ENCODE data around the gene PLCL2. TPM values are rescaled to one million over a fixed set of nuclear protein-coding genes. Genes with fewer than 3 reads are reported as not detected.

Gene PLCL2
- total and polyA plus RNA-seq, 5 experiments from 2014 or later, result 57.7 to 86.3 (median 84.4) TPM

DNA sequence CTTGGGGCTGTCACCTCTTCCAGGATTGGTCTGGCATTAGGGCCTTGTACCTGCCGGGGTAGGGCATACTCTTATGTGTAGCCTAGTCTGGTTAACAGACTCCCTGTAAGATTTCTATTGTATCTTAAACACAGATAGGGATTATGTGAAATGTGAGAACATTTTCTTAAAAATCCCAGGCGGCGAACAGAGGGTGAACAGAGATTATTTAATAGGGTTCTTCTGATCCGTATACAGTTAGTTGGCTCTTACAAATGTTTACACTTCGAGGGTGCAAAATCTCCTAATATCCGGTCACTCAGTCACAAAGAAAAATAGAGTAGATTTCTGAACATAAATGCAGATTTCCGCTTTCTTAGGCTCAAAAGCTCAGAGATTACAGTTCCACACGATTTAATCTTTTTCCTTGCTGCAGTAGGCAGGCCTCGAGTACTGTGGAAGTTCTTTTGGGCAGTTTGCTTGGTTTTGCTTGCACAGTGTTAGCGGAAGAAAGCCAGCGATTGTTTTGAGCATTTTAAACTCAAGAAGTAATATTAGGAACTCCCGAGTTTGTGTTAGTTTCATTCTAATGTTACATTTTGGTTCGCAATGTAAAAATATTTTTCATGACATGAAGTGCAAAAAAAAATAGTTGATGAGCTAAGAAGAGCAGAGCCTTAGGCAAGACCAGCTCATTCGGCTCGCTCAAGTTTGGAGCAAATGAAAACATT is 993 bp downstream of the PLCL2 start:
- no peaks in the 10 kb centered on the region for H3K9me3 Mint-ChIP-seq
- no peaks in the 10 kb centered on the region for H3K27me3 Mint-ChIP-seq
- H3K4me1 Mint-ChIP-seq, result peaks cover 32 to 60% (median 51%) of the 10 kb centered on the region in 4 donors
- peak overlapping the region; percentile 94 to 98 (median 96) for H3K27ac Mint-ChIP-seq
- POLR2A ChIA-PET, result interaction anchor here (0.6 to 3.1 kb wide), 11 partner anchors 11 to 196 kb away, joined by 3 to 43 read pairs (median 3); no protein-coding TSS in a partner anchor
- peak overlapping the region; percentile 84 to 99 (median 96) for H3K4me3 Mint-ChIP-seq
- no peaks in the 10 kb centered on the region for H3K36me3 Mint-ChIP-seq
- DNase-seq (peak in 1 of 10 donors; percentile 24), ATAC-seq (peak; percentile 19 to 44)

DNA sequence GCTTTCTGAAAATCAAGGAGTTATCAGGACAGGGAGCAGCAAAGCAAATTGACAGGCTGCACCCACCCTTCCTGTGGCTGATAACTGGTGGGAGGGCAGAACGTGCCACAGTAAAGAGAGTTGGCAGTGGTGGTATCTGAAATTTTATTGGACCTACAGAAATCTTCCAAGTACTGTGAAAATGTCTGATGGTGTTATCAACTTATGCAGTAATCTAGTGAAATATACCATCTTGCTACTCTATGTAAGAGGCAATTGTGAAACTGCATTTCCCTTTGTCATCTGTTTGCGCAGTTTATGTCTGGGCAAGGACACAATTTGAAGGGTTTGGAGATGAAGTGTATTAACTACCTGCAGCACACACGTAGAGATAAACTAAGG is 1.5 kb downstream of the PLCL2 start:
- peak in 3 of 10 donors; percentile 10 to 49 (median 47) for DNase-seq
- no peaks in the 10 kb centered on the region for H3K9me3 Mint-ChIP-seq
- H3K27ac Mint-ChIP-seq, result peak overlapping the region; percentile 94 to 98 (median 96)
- no peaks in the 10 kb centered on the region for H3K27me3 Mint-ChIP-seq
- peak; percentile 7 to 10 for ATAC-seq
- no peaks in the 10 kb centered on the region for H3K36me3 Mint-ChIP-seq
- POLR2A ChIA-PET, result interaction anchor here (0.6 to 3.1 kb wide), 8 partner anchors 10 to 196 kb away, joined by 3 to 43 read pairs (median 4); no protein-coding TSS in a partner anchor
- peaks cover 37 to 65% (median 56%) of the 10 kb centered on the region in 4 donors for H3K4me1 Mint-ChIP-seq
- H3K4me3 Mint-ChIP-seq, result peak overlapping the region; percentile 84 to 99 (median 96)

DNA sequence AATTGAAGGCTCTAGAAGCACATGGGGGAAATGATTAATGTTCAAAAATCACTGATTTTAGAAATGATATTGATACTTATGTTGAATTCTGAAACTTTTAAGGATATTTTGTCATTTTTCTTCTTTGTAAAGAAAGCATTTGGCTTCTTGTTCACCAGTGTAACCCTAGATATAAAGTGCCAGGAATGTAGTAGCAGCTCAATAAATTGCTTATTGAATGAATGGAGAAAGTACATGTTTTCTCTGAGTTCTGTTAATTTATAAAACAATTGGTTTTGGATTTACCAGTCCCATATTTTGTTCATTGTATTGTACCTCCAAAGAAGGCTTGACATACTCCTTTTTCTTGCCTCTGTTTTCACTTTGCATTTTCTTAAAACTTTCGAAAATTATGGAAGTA is 2.4 kb downstream of the PLCL2 start:
- no peaks in the 10 kb centered on the region for H3K9me3 Mint-ChIP-seq
- DNase-seq (no peak), ATAC-seq (no peak)
- H3K36me3 Mint-ChIP-seq, result no peaks in the 10 kb centered on the region
- peak overlapping the region; percentile 94 to 98 (median 96) for H3K27ac Mint-ChIP-seq
- POLR2A ChIA-PET, result interaction anchor here (1.0 to 3.1 kb wide), 3 partner anchors 9 to 20 kb away, joined by 3 to 20 read pairs (median 3); no protein-coding TSS in a partner anchor
- H3K4me3 Mint-ChIP-seq, result peak overlapping the region; percentile 84 to 99 (median 96)
- H3K4me1 Mint-ChIP-seq, result peaks cover 42 to 74% (median 65%) of the 10 kb centered on the region in 4 donors
- H3K27me3 Mint-ChIP-seq, result no peaks in the 10 kb centered on the region

DNA sequence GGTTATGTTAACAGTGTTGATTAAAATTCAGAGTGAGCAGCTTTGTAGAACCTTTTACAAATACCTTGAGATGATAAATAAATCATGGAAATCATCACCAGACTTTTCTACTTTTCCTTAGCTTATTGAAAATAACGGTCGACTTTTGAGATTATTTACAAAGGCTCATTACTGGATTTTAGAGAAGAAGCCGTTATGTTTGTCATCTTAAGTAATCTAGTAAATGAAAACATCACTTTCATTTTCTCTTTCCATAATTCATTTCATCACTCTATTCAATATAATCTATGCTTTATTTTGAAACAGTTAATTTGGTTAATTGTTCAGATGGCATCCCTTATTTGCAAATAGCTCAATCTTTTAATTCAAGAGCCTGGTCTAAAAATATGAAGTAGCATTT is 3.6 kb downstream of the PLCL2 start:
- H3K36me3 Mint-ChIP-seq, result no peaks in the 10 kb centered on the region
- no peaks in the 10 kb centered on the region for H3K27me3 Mint-ChIP-seq
- peak overlapping the region; percentile 92 to 98 (median 96) for H3K27ac Mint-ChIP-seq
- peak overlapping the region; percentile 84 to 99 (median 96) for H3K4me3 Mint-ChIP-seq
- no peak for DNase-seq
- POLR2A ChIA-PET, result interaction anchor here (0.7 to 1.4 kb wide), 2 partner anchors 40 to 46 kb away, joined by 3 to 5 read pairs; no protein-coding TSS in a partner anchor
- ATAC-seq, result no peak
- H3K4me1 Mint-ChIP-seq, result peaks cover 46 to 79% (median 75%) of the 10 kb centered on the region in 4 donors
- no peaks in the 10 kb centered on the region for H3K9me3 Mint-ChIP-seq

DNA sequence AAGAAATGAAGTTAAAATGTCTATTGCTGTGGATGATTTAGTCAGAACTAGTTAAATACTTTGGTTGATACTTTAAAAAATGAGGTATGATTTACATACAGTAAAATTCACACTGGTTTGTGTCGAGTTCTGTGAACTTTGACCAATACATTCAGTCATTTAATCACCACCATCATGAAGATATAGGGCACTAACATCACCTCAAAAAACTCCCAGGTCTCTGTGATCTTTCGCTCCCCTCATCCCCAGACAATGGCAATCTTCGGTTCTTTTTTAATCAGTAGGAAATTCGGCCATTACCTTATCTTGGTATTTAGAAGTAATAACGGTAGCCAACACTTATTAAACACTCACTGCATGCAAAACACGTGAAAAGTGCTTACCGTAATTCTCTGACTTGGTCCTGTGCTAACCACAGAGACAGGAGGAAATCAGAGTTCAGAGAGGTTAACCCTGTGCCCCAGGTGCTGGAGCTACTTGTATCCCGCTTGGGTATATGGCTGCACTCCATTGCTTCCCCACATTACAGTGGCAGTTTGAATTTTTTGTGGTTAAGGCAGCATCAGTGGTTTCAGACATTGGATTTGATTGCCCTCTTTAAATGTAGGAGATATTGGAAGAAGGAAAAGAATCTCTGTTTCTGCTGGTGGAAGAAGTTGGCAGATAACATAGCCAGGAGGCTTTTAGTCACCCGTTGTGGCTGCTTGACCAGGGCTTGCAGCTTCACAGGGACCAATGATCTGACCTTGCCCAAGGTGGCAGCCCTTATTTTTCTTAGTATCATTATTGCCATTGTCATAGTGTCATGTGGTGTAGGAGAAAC is 4.2 kb downstream of the PLCL2 start:
- Mint-ChIP-seq H3K27me3 (no peaks in the 10 kb centered on the region), H3K27ac (peak overlapping the region; percentile 92 to 98 (median 96)), H3K4me1 (peaks cover 42 to 78% (median 75%) of the 10 kb centered on the region in 4 donors), H3K36me3 (no peaks in the 10 kb centered on the region), H3K4me3 (peak overlapping the region; percentile 84 to 99 (median 96)), H3K9me3 (no peaks in the 10 kb centered on the region)
- peak in 3 of 10 donors; percentile 16 to 43 (median 39) for DNase-seq
- ATAC-seq, result peak; percentile 24 to 36
- POLR2A ChIA-PET, result interaction anchor here (0.7 to 2.5 kb wide), 3 partner anchors 10 to 46 kb away, joined by 3 to 12 read pairs (median 5); no protein-coding TSS in a partner anchor

DNA sequence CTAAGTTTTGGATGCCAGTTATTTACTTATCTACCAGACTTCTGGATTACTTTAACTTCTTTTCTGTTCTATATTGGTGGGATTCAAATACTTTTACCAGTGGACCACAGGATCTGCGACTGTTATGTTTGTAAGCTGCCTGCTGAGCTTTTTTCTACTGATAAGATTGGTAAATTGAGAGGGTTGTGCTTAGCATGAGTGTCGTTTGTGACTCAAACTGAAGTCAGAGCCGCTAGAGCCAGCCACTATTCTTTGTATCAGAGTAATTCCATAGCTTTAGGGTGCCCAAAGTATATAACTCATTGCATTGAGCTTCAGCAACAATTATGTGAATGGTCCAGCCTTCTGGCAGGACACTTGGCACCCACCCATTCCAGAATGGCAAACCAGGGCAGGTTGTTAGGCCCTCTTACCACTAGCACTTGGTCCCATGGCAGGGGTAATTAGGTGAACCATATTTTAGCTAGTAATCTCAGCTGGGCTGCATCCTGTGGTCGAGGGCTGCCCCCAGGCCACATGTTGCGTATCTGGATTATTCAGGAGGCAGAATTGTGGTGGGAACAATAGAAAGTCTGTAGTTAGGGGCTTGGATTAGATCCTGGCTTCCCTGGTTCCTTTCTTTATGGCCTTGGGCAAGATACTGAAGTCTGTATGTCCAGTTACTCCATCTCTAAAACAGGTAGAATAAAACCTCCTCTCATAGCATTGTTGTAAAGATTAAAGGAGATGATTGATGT is 6.0 kb downstream of the PLCL2 start:
- no peaks in the 10 kb centered on the region for H3K9me3 Mint-ChIP-seq
- POLR2A ChIA-PET, result interaction anchor here (1.2 to 2.5 kb wide), 2 partner anchors 9 to 17 kb away, joined by 3 to 12 read pairs; no protein-coding TSS in a partner anchor

DNA sequence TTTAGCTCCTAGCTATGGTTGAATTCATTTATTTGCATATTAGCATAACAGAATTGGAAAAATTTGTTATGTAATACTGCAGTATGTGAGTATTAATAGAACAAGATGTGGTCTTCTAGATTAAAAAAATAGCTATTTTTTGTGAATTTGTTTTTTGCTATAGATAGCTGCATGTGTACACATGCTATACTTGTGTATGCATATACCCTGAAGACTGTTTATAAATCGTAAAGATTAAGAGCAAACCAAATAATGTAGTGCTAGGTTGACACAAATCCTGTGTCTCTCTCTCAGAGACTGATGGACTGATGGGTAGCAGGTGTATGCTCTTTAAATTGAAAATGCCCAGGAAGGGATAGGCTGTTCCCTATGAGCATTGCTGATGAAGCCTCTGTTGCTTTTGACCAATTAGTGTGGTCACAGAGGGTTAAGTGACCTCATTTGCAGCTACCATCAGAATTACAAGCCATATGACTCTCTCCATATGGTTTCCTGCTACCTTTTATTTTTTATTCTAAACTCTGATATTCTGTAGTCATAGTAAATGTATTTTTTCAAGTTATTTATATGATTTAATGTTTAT is 9.0 kb downstream of the PLCL2 start:
- no peaks in the 10 kb centered on the region for H3K36me3 Mint-ChIP-seq
- peak overlapping the region in 3 of 10 donors; percentile 7 to 46 (median 29) for H3K4me3 Mint-ChIP-seq
- no peak for ATAC-seq
- DNase-seq, result no peak
- no peaks in the 10 kb centered on the region for H3K27me3 Mint-ChIP-seq
- H3K9me3 Mint-ChIP-seq, result no peaks in the 10 kb centered on the region
- H3K27ac Mint-ChIP-seq, result peak overlapping the region in 2 of 10 donors; percentile 24 to 94
- POLR2A ChIA-PET, result interaction anchor here (1.8 kb wide), 1 partner anchor 10 kb away, joined by 5 read pairs; no protein-coding TSS in a partner anchor
- H3K4me1 Mint-ChIP-seq, result peaks cover 56 to 93% (median 88%) of the 10 kb centered on the region in 4 donors

More for the DNA sequence above, 6.0 kb downstream of the PLCL2 start:
- no peak for ATAC-seq
- peaks cover 47 to 89% (median 82%) of the 10 kb centered on the region in 4 donors for H3K4me1 Mint-ChIP-seq
- peak overlapping the region; percentile 19 to 96 (median 82) for H3K27ac Mint-ChIP-seq
- H3K36me3 Mint-ChIP-seq, result no peaks in the 10 kb centered on the region
- no peaks in the 10 kb centered on the region for H3K27me3 Mint-ChIP-seq
- DNase-seq, result no peak
- H3K4me3 Mint-ChIP-seq, result peak overlapping the region in 9 of 10 donors; percentile 20 to 99 (median 64)

DNA sequence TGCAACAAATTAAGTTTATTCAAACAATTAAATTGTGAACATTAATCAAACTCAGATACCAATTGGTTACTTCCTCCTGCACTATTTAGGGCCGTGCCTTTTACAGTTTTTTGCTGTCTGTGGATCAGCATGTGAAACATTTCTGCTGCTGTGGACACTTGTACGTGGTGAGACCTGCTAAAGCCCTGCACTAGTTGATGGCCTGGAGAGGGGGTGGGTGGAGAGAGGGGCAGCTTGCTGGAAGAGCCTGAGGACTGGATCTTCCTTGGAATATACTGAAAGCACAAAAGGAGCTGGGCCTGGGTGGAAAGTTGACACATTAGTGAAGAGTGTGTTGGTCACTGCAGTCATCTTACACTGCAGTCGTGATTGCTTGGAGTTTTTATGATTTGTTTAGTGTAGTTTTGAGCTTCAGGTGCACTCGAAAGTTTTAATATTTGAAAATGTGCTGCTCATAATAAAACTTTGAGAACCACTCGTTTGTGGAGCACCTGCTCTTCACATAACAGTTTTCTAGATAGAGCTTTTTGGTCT is 11.4 kb downstream of the PLCL2 start:
- peak overlapping the region; percentile 50 to 96 (median 90) for H3K27ac Mint-ChIP-seq
- no peaks in the 10 kb centered on the region for H3K9me3 Mint-ChIP-seq
- POLR2A ChIA-PET, result interaction anchor here (1.1 to 3.1 kb wide), 3 partner anchors 10 to 121 kb away, joined by 3 to 9 read pairs (median 3); partner anchors contain the start of gene PLCL2
- no peak for DNase-seq
- peaks cover 49 to 93% (median 87%) of the 10 kb centered on the region in 4 donors for H3K4me1 Mint-ChIP-seq
- H3K27me3 Mint-ChIP-seq, result no peaks in the 10 kb centered on the region
- peak overlapping the region in 9 of 10 donors; percentile 8 to 73 (median 35) for H3K4me3 Mint-ChIP-seq
- ATAC-seq, result no peak
- no peaks in the 10 kb centered on the region for H3K36me3 Mint-ChIP-seq

DNA sequence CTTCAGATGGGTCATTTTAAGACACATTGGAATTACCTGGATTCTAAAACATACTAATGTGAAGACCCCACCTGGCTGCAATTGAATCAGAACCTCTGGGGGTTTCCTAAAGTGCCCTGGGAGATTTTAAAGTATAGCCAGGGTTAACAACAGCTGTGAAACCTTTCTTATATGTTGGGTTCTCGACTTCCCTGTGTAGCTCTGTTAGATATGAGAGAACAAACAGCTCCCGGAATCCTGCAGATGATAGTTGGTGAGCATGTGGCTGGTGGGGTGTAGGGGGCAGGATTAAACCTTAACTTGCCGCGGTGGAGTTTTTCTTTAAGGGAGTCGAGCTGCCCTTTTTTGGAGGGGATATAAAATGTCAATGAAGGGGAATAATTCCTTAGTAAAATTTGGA is 12.1 kb downstream of the PLCL2 start:
- ATAC-seq, result no peak
- DNase-seq, result no peak
- Mint-ChIP-seq H3K36me3 (no peaks in the 10 kb centered on the region), H3K9me3 (no peaks in the 10 kb centered on the region), H3K27ac (peak overlapping the region; percentile 78 to 96 (median 92)), H3K4me1 (peaks cover 52 to 93% (median 87%) of the 10 kb centered on the region in 4 donors), H3K27me3 (no peaks in the 10 kb centered on the region), H3K4me3 (peak overlapping the region in 9 of 10 donors; percentile 46 to 84 (median 70))
- POLR2A ChIA-PET, result interaction anchor here (0.7 to 3.1 kb wide), 4 partner anchors 10 to 120 kb away, joined by 3 to 9 read pairs (median 3); partner anchors contain the start of gene PLCL2

DNA sequence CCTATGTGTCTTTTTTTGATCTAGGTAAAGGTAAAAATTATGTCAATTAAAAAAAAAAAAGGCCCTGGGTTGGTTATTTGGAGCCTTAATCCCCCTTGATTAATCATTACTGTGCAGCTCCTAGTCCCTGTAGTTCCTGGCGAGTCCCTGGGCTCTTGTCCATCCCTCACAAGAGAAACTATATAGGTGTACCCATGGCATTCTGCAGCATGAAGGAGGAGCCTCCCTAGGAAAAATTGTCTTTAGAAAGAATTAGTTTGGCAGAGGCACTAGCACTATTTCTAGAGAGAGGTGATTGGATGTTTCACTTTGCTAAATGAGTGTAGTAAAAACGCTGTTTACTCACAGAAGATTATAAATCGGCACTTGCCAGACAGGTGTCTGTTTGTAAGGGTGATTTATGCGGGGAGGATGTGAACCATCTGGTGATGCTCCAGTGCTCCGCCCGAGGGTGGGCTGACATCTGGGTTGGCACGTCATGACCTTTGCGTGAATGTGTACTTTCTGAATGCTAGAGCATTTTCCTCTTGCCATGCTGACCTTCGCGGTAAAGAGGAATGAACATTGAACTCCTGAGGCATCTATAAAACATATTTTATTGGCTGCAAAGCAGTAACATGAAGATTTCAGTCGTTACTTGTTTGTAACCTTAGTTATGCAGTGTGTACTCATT is 12.6 kb downstream of the PLCL2 start:
- Mint-ChIP-seq H3K4me3 (peak overlapping the region; percentile 37 to 84 (median 70)), H3K36me3 (no peaks in the 10 kb centered on the region), H3K27ac (peak overlapping the region; percentile 78 to 96 (median 92)), H3K27me3 (no peaks in the 10 kb centered on the region), H3K4me1 (peaks cover 51 to 93% (median 87%) of the 10 kb centered on the region in 4 donors), H3K9me3 (no peaks in the 10 kb centered on the region)
- DNase-seq, result peak in 8 of 10 donors; percentile 31 to 66 (median 56)
- POLR2A ChIA-PET, result interaction anchor here (0.6 to 3.1 kb wide), 5 partner anchors 11 to 120 kb away, joined by 3 to 9 read pairs (median 3); partner anchors contain the start of gene PLCL2
- ATAC-seq, result peak; percentile 66 to 83
